Measurements from ENCODE around the gene NEB. TPM values are rescaled to one million over a fixed set of nuclear protein-coding genes. Genes with fewer than 3 reads are reported as not detected.

The NEB gene
- polyA plus RNA-seq, 3 donors = 2.7 TPM; not detected in 2

DNA sequence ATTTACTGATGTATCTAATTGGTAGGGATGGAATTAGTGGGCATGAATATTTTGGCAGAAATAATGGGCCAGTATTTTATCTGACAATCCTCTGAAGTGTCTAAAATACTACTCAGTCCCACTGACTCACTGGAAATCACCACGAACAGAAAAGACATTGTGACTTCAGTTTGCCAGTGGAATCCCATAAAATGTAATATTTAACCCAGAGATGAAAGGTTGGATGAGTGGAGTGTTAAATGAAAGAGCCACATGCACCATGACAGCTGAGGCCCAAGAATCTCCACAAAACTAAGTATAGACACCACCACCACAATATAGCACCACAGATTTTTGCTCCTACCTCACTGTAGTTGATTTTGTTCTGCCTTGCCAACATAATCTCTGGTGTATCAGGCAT is 103.9 kb downstream of the NEB start:
- H3K4me1 ChIP-seq (ENCODE audit: control insufficient read depth in 1 of 2, insufficient read depth in 2 of 2, low read length in 2 of 2) = no peaks in the 10 kb centered on the region
- Mint-ChIP-seq H3K4me1 (no peaks in the 10 kb centered on the region), H3K27me3 (ENCODE audit: low read depth in 3 of 3) (no peaks in the 10 kb centered on the region), H3K36me3 (no peaks in the 10 kb centered on the region), H3K4me3 (no peak overlapping the region), H3K9me3 (peaks cover 0 to 13% (median 3%) of the 10 kb centered on the region in 7 donors), H3K27ac (no peak overlapping the region)
- H3K4me3 ChIP-seq (replicated peaks in 1 of 3; ENCODE audit: low read depth in 2 of 3, low read length in 3 of 3) = no peak overlapping the region
- H3K79me2 ChIP-seq (ENCODE audit: insufficient read depth, low read length) = no peaks in the 10 kb centered on the region
- TF ChIP-seq, protein P1, sequence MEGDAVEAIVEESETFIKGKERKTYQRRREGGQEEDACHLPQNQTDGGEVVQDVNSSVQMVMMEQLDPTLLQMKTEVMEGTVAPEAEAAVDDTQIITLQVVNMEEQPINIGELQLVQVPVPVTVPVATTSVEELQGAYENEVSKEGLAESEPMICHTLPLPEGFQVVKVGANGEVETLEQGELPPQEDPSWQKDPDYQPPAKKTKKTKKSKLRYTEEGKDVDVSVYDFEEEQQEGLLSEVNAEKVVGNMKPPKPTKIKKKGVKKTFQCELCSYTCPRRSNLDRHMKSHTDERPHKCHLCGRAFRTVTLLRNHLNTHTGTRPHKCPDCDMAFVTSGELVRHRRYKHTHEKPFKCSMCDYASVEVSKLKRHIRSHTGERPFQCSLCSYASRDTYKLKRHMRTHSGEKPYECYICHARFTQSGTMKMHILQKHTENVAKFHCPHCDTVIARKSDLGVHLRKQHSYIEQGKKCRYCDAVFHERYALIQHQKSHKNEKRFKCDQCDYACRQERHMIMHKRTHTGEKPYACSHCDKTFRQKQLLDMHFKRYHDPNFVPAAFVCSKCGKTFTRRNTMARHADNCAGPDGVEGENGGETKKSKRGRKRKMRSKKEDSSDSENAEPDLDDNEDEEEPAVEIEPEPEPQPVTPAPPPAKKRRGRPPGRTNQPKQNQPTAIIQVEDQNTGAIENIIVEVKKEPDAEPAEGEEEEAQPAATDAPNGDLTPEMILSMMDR (IDR thresholded peaks at IDR 0.05) = no peak
- no peaks in the 10 kb centered on the region for H3K36me3 ChIP-seq (replicated peaks in 1 of 2; ENCODE audit: control insufficient read depth in 1 of 2, insufficient read depth in 2 of 2, low read length in 2 of 2)
- H3K27me3 ChIP-seq (ENCODE audit: control insufficient read depth in 2 of 2, insufficient read depth in 2 of 2, low read length in 2 of 2) = no peaks in the 10 kb centered on the region
- H4K20me1 ChIP-seq (ENCODE audit: insufficient read depth, low read length) = no peaks in the 10 kb centered on the region
- H3K27ac ChIP-seq (ENCODE audit: low read depth in 1 of 2, low read length in 2 of 2) = no peak overlapping the region
- no peak overlapping the region for H3K4me2 ChIP-seq (replicated peaks; ENCODE audit: extremely low read depth, low read length, poor library complexity, severe bottlenecking)
- no peak overlapping the region for H2AFZ ChIP-seq (ENCODE audit: insufficient read depth, low read depth, low read length, poor library complexity, severe bottlenecking)
- DNase-seq = no peak
- no peak overlapping the region for H3K9ac ChIP-seq (ENCODE audit: insufficient read depth, low read length, poor library complexity, severe bottlenecking)
- H3K9me3 ChIP-seq (replicated peaks in 1 of 2; ENCODE audit: control insufficient read depth in 1 of 2, insufficient read depth in 1 of 2, low read length in 2 of 2) = peaks cover 0 to 12% of the 10 kb centered on the region in 2 donors
- intact Hi-C loops (cut with micrococcal nuclease) = no loop called here
- WGBS (ENCODE audit: insufficient coverage) = no CpG with 5 or more reads among the region's 1 CpG

DNA sequence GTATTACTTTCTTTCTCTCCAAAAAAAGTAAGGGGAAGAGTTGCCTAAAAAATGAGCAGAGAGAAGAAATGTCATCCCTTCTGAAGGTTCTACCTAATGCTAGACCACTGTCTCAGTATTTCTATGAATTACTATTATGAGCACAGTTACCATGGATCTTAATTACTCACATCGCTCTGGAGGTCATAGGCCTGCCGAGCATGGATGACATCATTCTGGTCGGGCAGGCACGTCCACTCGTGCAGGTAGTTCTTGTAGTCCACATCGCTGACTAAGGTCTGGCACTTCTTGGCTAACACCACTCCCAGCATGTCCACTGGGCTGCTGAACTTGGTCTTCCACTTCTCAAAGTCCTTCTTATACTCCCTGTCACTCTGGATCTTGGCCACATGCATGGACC is 106.9 kb downstream of the NEB start:
- Histone ChIP-seq H3K9me3 (replicated peaks in 1 of 2; ENCODE audit: control insufficient read depth in 1 of 2, insufficient read depth in 1 of 2, low read length in 2 of 2) (no peaks in the 10 kb centered on the region), H3K27me3 (ENCODE audit: control insufficient read depth in 2 of 2, insufficient read depth in 2 of 2, low read length in 2 of 2) (no peaks in the 10 kb centered on the region), H3K9ac (ENCODE audit: insufficient read depth, low read length, poor library complexity, severe bottlenecking) (no peak overlapping the region), H3K4me3 (replicated peaks in 1 of 3; ENCODE audit: low read depth in 2 of 3, low read length in 3 of 3) (no peak overlapping the region), H3K27ac (ENCODE audit: low read depth in 1 of 2, low read length in 2 of 2) (no peak overlapping the region), H3K36me3 (replicated peaks in 1 of 2; ENCODE audit: control insufficient read depth in 1 of 2, insufficient read depth in 2 of 2, low read length in 2 of 2) (no peaks in the 10 kb centered on the region), H2AFZ (ENCODE audit: insufficient read depth, low read depth, low read length, poor library complexity, severe bottlenecking) (no peak overlapping the region), H4K20me1 (ENCODE audit: insufficient read depth, low read length) (no peaks in the 10 kb centered on the region), H3K4me2 (replicated peaks; ENCODE audit: extremely low read depth, low read length, poor library complexity, severe bottlenecking) (no peak overlapping the region), H3K4me1 (ENCODE audit: control insufficient read depth in 1 of 2, insufficient read depth in 2 of 2, low read length in 2 of 2) (no peaks in the 10 kb centered on the region), H3K79me2 (ENCODE audit: insufficient read depth, low read length) (no peaks in the 10 kb centered on the region)
- Mint-ChIP-seq H3K4me1 (no peaks in the 10 kb centered on the region), H3K27me3 (ENCODE audit: low read depth in 3 of 3) (no peaks in the 10 kb centered on the region), H3K36me3 (no peaks in the 10 kb centered on the region), H3K27ac (no peak overlapping the region), H3K4me3 (no peak overlapping the region), H3K9me3 (peaks cover 0 to 2% (median 0%) of the 10 kb centered on the region in 7 donors)
- 100% methylated on average over 3 of the region's 6 CpGs for WGBS (ENCODE audit: insufficient coverage)
- DNase-seq = no peak
- intact Hi-C loops (cut with micrococcal nuclease) = no loop called here
- TF ChIP-seq, protein P1 (IDR thresholded peaks at IDR 0.05) = no peak
